Measurements from ENCODE around the gene TRAF1. TPM values are rescaled to one million over a fixed set of nuclear protein-coding genes. Genes with fewer than 3 reads are reported as not detected.
"Not testable (repeated sequence)": the region's sequence is repeated elsewhere in the genome, so short reads cannot be mapped to it uniquely, and the experiment has no call there.

The TRAF1 gene
- total RNA-seq, result 167 TPM
- 10 to 100 TPM; 13.5 to 18.7 (median 16.5) TPM for polyA plus RNA-seq

- peak within 1 kb of the TSS; percentile 99 for H3K27ac ChIP-seq (ENCODE audit: insufficient read depth, low read length, poor library complexity, severe bottlenecking)
- DNase-seq (peak in 2 of 3 donors; percentile 51 to 73), ATAC-seq (ENCODE audit: low read depth in 2 of 2) (peak; percentile 26 to 35)
- H3K27me3 ChIP-seq (ENCODE audit: control insufficient read depth, insufficient read depth, low read length), result no peaks in the 10 kb centered on the region
- Mint-ChIP-seq H3K27me3 (no peaks in the 10 kb centered on the region), H3K4me3 (peak within 1 kb of the TSS; percentile 95 to 99 (median 95)), H3K9me3 (no peaks in the 10 kb centered on the region), H3K4me1 (peaks cover 15 to 81% (median 50%) of the 10 kb centered on the region in 4 donors), H3K27ac (peak within 1 kb of the TSS; percentile 95 to 100 (median 97)), H3K36me3 (peaks cover 41% of the 10 kb centered on the region)
- no peaks in the 10 kb centered on the region for H3K9me3 ChIP-seq (ENCODE audit: control insufficient read depth in 2 of 2, low read length in 2 of 2)
- H3K4me3 ChIP-seq (ENCODE audit: low read depth, low read length), result peak within 1 kb of the TSS; percentile 96
- peaks cover 96% of the 10 kb centered on the region for H3K4me1 ChIP-seq (ENCODE audit: control insufficient read depth, insufficient read depth, low read length, poor library complexity, severe bottlenecking)
- H3K36me3 ChIP-seq (ENCODE audit: control insufficient read depth, insufficient read depth, low read length), result peaks cover 23% of the 10 kb centered on the region
These were observed at the start of gene TRAF1 for GRCh38 chr9:120926397-120926928. TRAF1 (minus strand) TSS chr9:120926796; CDS start chr9:120926075, 721 bp downstream.

GRCh38 chr9:120974921-120975320 is 48.3 kb upstream of the TRAF1 start:
- DNase-seq (peak in 2 of 3 donors; percentile 11 to 32), ATAC-seq (ENCODE audit: low read depth in 2 of 2) (peak; percentile 62 to 71)
- H3K27me3 ChIP-seq (ENCODE audit: control insufficient read depth, insufficient read depth, low read length), result no peaks in the 10 kb centered on the region
- H3K4me3 ChIP-seq (ENCODE audit: low read depth, low read length), result peak overlapping the region; percentile 13
- no peaks in the 10 kb centered on the region for H3K36me3 Mint-ChIP-seq
- H3K9me3 ChIP-seq (ENCODE audit: control insufficient read depth in 2 of 2, low read length in 2 of 2), result no peaks in the 10 kb centered on the region
- no peak overlapping the region for H3K4me3 Mint-ChIP-seq
- H3K27me3 Mint-ChIP-seq, result no peaks in the 10 kb centered on the region
- peak overlapping the region; percentile 70 to 84 (median 74) for H3K27ac Mint-ChIP-seq
- no peaks in the 10 kb centered on the region for H3K9me3 Mint-ChIP-seq
- peak overlapping the region; percentile 51 for H3K27ac ChIP-seq (ENCODE audit: insufficient read depth, low read length, poor library complexity, severe bottlenecking)
- H3K4me1 Mint-ChIP-seq, result peaks cover 10 to 17% (median 16%) of the 10 kb centered on the region in 4 donors
- H3K4me1 ChIP-seq (ENCODE audit: control insufficient read depth, insufficient read depth, low read length, poor library complexity, severe bottlenecking), result peaks cover 13% of the 10 kb centered on the region
- H3K36me3 ChIP-seq (ENCODE audit: control insufficient read depth, insufficient read depth, low read length), result no peaks in the 10 kb centered on the region

- no peaks in the 10 kb centered on the region for H3K9me3 Mint-ChIP-seq
- H3K9me3 ChIP-seq (ENCODE audit: control insufficient read depth in 2 of 2, low read length in 2 of 2), result no peaks in the 10 kb centered on the region
- no peaks in the 10 kb centered on the region for H3K27me3 ChIP-seq (ENCODE audit: control insufficient read depth, insufficient read depth, low read length)
- H3K4me1 Mint-ChIP-seq, result peaks cover 10 to 17% (median 16%) of the 10 kb centered on the region in 4 donors
- no peak overlapping the region for H3K27ac ChIP-seq (ENCODE audit: insufficient read depth, low read length, poor library complexity, severe bottlenecking)
- ATAC-seq (ENCODE audit: low read depth in 2 of 2), result no peak
- no peak overlapping the region for H3K4me3 Mint-ChIP-seq
- H3K4me3 ChIP-seq (ENCODE audit: low read depth, low read length), result no peak overlapping the region
- peak overlapping the region in 1 of 3 donors; percentile 84 for H3K27ac Mint-ChIP-seq
- no peaks in the 10 kb centered on the region for H3K36me3 ChIP-seq (ENCODE audit: control insufficient read depth, insufficient read depth, low read length)
- no peaks in the 10 kb centered on the region for H3K27me3 Mint-ChIP-seq
- no peak for DNase-seq
- H3K4me1 ChIP-seq (ENCODE audit: control insufficient read depth, insufficient read depth, low read length, poor library complexity, severe bottlenecking), result peaks cover 13% of the 10 kb centered on the region
- no peaks in the 10 kb centered on the region for H3K36me3 Mint-ChIP-seq
These were observed 47.6 kb upstream of the TRAF1 start for GRCh38 chr9:120974181-120974580.

GRCh38 chr9:120971938-120972337 is 45.3 kb upstream of the TRAF1 start:
- ATAC-seq (ENCODE audit: low read depth in 2 of 2) (no peak), DNase-seq (no peak)
- Mint-ChIP-seq H3K36me3 (no peaks in the 10 kb centered on the region), H3K27ac (no peak overlapping the region), H3K4me3 (no peak overlapping the region), H3K27me3 (no peaks in the 10 kb centered on the region), H3K9me3 (no peaks in the 10 kb centered on the region), H3K4me1 (peaks cover 10 to 17% (median 16%) of the 10 kb centered on the region in 4 donors)
- Histone ChIP-seq H3K4me1 (ENCODE audit: control insufficient read depth, insufficient read depth, low read length, poor library complexity, severe bottlenecking) (peaks cover 13% of the 10 kb centered on the region), H3K27me3 (ENCODE audit: control insufficient read depth, insufficient read depth, low read length) (no peaks in the 10 kb centered on the region), H3K36me3 (ENCODE audit: control insufficient read depth, insufficient read depth, low read length) (no peaks in the 10 kb centered on the region), H3K27ac (ENCODE audit: insufficient read depth, low read length, poor library complexity, severe bottlenecking) (no peak overlapping the region), H3K4me3 (ENCODE audit: low read depth, low read length) (no peak overlapping the region), H3K9me3 (ENCODE audit: control insufficient read depth in 2 of 2, low read length in 2 of 2) (no peaks in the 10 kb centered on the region)

- H3K4me3 ChIP-seq (ENCODE audit: low read depth, low read length); H3K36me3 Mint-ChIP-seq; H3K27ac Mint-ChIP-seq; H3K27ac ChIP-seq (ENCODE audit: insufficient read depth, low read length, poor library complexity, severe bottlenecking); H3K9me3 ChIP-seq (ENCODE audit: control insufficient read depth in 2 of 2, low read length in 2 of 2); H3K36me3 ChIP-seq (ENCODE audit: control insufficient read depth, insufficient read depth, low read length); H3K4me3 Mint-ChIP-seq; ATAC-seq (ENCODE audit: low read depth in 2 of 2); H3K27me3 ChIP-seq (ENCODE audit: control insufficient read depth, insufficient read depth, low read length); H3K27me3 Mint-ChIP-seq; DNase-seq; H3K9me3 Mint-ChIP-seq: not testable (repeated sequence)
- H3K4me1 Mint-ChIP-seq, result peaks cover 10 to 17% (median 16%) of the 10 kb centered on the region in 4 donors
- H3K4me1 ChIP-seq (ENCODE audit: control insufficient read depth, insufficient read depth, low read length, poor library complexity, severe bottlenecking), result peaks cover 13% of the 10 kb centered on the region
These were observed 44.9 kb upstream of the TRAF1 start for GRCh38 chr9:120971471-120971870.

- no peak overlapping the region for H3K27ac Mint-ChIP-seq
- Histone ChIP-seq H3K4me3 (ENCODE audit: low read depth, low read length) (no peak overlapping the region), H3K27ac (ENCODE audit: insufficient read depth, low read length, poor library complexity, severe bottlenecking) (no peak overlapping the region), H3K4me1 (ENCODE audit: control insufficient read depth, insufficient read depth, low read length, poor library complexity, severe bottlenecking) (peaks cover 10% of the 10 kb centered on the region), H3K9me3 (ENCODE audit: control insufficient read depth in 2 of 2, low read length in 2 of 2) (no peaks in the 10 kb centered on the region), H3K27me3 (ENCODE audit: control insufficient read depth, insufficient read depth, low read length) (no peaks in the 10 kb centered on the region), H3K36me3 (ENCODE audit: control insufficient read depth, insufficient read depth, low read length) (no peaks in the 10 kb centered on the region)
- H3K36me3 Mint-ChIP-seq, result no peaks in the 10 kb centered on the region
- H3K9me3 Mint-ChIP-seq, result no peaks in the 10 kb centered on the region
- ATAC-seq (ENCODE audit: low read depth in 2 of 2) (no peak), DNase-seq (no peak)
- peaks cover 9 to 13% (median 11%) of the 10 kb centered on the region in 4 donors for H3K4me1 Mint-ChIP-seq
- no peak overlapping the region for H3K4me3 Mint-ChIP-seq
- no peaks in the 10 kb centered on the region for H3K27me3 Mint-ChIP-seq
These were observed 43.6 kb upstream of the TRAF1 start for GRCh38 chr9:120970244-120970643.

- H3K4me1 ChIP-seq (ENCODE audit: control insufficient read depth, insufficient read depth, low read length, poor library complexity, severe bottlenecking), result no peaks in the 10 kb centered on the region
- H3K9me3 Mint-ChIP-seq, result no peaks in the 10 kb centered on the region
- H3K4me3 Mint-ChIP-seq, result no peak overlapping the region
- no peak overlapping the region for H3K4me3 ChIP-seq (ENCODE audit: low read depth, low read length)
- no peaks in the 10 kb centered on the region for H3K9me3 ChIP-seq (ENCODE audit: control insufficient read depth in 2 of 2, low read length in 2 of 2)
- DNase-seq, result no peak
- H3K4me1 Mint-ChIP-seq, result peaks cover 0 to 2% (median 0%) of the 10 kb centered on the region in 4 donors
- H3K27ac ChIP-seq (ENCODE audit: insufficient read depth, low read length, poor library complexity, severe bottlenecking), result no peak overlapping the region
- H3K27me3 Mint-ChIP-seq, result no peaks in the 10 kb centered on the region
- no peaks in the 10 kb centered on the region for H3K36me3 ChIP-seq (ENCODE audit: control insufficient read depth, insufficient read depth, low read length)
- no peak for ATAC-seq (ENCODE audit: low read depth in 2 of 2)
- no peak overlapping the region for H3K27ac Mint-ChIP-seq
- no peaks in the 10 kb centered on the region for H3K27me3 ChIP-seq (ENCODE audit: control insufficient read depth, insufficient read depth, low read length)
- peaks cover 8% of the 10 kb centered on the region for H3K36me3 Mint-ChIP-seq
These were observed 39.4 kb upstream of the TRAF1 start for GRCh38 chr9:120966013-120966369.

GRCh38 chr9:120965344-120966012 is 38.9 kb upstream of the TRAF1 start:
- H3K27me3 Mint-ChIP-seq, result no peaks in the 10 kb centered on the region
- Histone ChIP-seq H3K27ac (ENCODE audit: insufficient read depth, low read length, poor library complexity, severe bottlenecking) (no peak overlapping the region), H3K4me3 (ENCODE audit: low read depth, low read length) (no peak overlapping the region), H3K9me3 (ENCODE audit: control insufficient read depth in 2 of 2, low read length in 2 of 2) (no peaks in the 10 kb centered on the region), H3K4me1 (ENCODE audit: control insufficient read depth, insufficient read depth, low read length, poor library complexity, severe bottlenecking) (no peaks in the 10 kb centered on the region), H3K36me3 (ENCODE audit: control insufficient read depth, insufficient read depth, low read length) (no peaks in the 10 kb centered on the region), H3K27me3 (ENCODE audit: control insufficient read depth, insufficient read depth, low read length) (no peaks in the 10 kb centered on the region)
- no peak for ATAC-seq (ENCODE audit: low read depth in 2 of 2)
- H3K9me3 Mint-ChIP-seq, result no peaks in the 10 kb centered on the region
- H3K27ac Mint-ChIP-seq, result no peak overlapping the region
- peaks cover 8% of the 10 kb centered on the region for H3K36me3 Mint-ChIP-seq
- peaks cover 0 to 2% (median 0%) of the 10 kb centered on the region in 4 donors for H3K4me1 Mint-ChIP-seq
- DNase-seq, result no peak
- H3K4me3 Mint-ChIP-seq, result no peak overlapping the region

All from CD4-positive, CD25-positive, alpha-beta regulatory T cell (primary cell).